HG02588 (cell line): ENCODE measurements around the gene GRK1.

Experiments
- ATAC-seq: cut with Tn5 transposase; IDR thresholded peaks from one replicate; pipeline ENCODE4 v1.9.1; 2021; ENCODE audit warnings: mild to moderate bottlenecking, moderate library complexity; ENCODE audit not compliant: unreplicated experiment

Gene GRK1

GRCh38 chr13:113754691-113755090 is 87.7 kb downstream of the GRK1 start:
- no peak for ATAC-seq

GRCh38 chr13:113756441-113757097 is 89.5 kb downstream of the GRK1 start:
- ATAC-seq = no peak

GRCh38 chr13:113758651-113759524 is 91.9 kb downstream of the GRK1 start, which contains the start of gene TMEM255B:
Gene TMEM255B, plus strand, starts transcription at chr13:113759226. Its CDS starts 44 bp downstream, at chr13:113759270.
- ATAC-seq = peak; percentile 78

GRCh38 chr13:113759525-113760137 is 92.6 kb downstream of the GRK1 start:
- no peak for ATAC-seq

- ATAC-seq = no peak
Observed at GRCh38 chr13:113761136-113761535, 94.1 kb downstream of the GRK1 start.

- ATAC-seq = no peak
Observed at GRCh38 chr13:113762075-113762474, 95.1 kb downstream of the GRK1 start.

GRCh38 chr13:113762538-113762937 is 95.5 kb downstream of the GRK1 start:
- no peak for ATAC-seq

- ATAC-seq = no peak
Observed at GRCh38 chr13:113763254-113763653, 96.2 kb downstream of the GRK1 start.

GRCh38 chr13:113763961-113764792 is 97.2 kb downstream of the GRK1 start:
- ATAC-seq = no peak

GRCh38 chr13:113764793-113765563 is 98.0 kb downstream of the GRK1 start:
- ATAC-seq = no peak

- ATAC-seq = no peak
Observed at GRCh38 chr13:113765564-113765910, 98.5 kb downstream of the GRK1 start.

- ATAC-seq = no peak
Observed at GRCh38 chr13:113766035-113766800, 99.2 kb downstream of the GRK1 start.

- no peak for ATAC-seq
Observed at GRCh38 chr13:113767366-113767765, 100.3 kb downstream of the GRK1 start.

GRCh38 chr13:113768018-113768905 is 101.2 kb downstream of the GRK1 start:
- no peak for ATAC-seq

GRCh38 chr13:113769106-113769505 is 102.1 kb downstream of the GRK1 start:
- no peak for ATAC-seq

- ATAC-seq = no peak
Observed at GRCh38 chr13:113769881-113770280, 102.9 kb downstream of the GRK1 start.

GRCh38 chr13:113770441-113770840 is 103.4 kb downstream of the GRK1 start:
- no peak for ATAC-seq

- no peak for ATAC-seq
Observed at GRCh38 chr13:113770937-113771336, 103.9 kb downstream of the GRK1 start.
